ENCODE measurements around the gene OR10R2.
A peak's percentile ranks its signal among the peaks of the same experiment; 100 is the strongest.

OR10R2 gene

GRCh38 chr1:158458263-158458662 is 13.8 kb upstream of the OR10R2 start:
- TF ChIP-seq OSR1 (CRISPR knock-in tag; IDR thresholded peaks at IDR 0.05), result no peak
- TF ChIP-seq PATZ1 (CRISPR knock-in tag; IDR thresholded peaks at IDR 0.05; ENCODE audit: borderline replicate concordance), result peak; percentile 75; the same call in 1 of the 2 replicates
- TF ChIP-seq ISL1 (CRISPR knock-in tag; IDR thresholded peaks at IDR 0.05), result no peak; the same call in 1 of the 2 replicates
- no peak for TF ChIP-seq ZNF70 (CRISPR knock-in tag; IDR thresholded peaks at IDR 0.05)
- ATAC-seq, result no peak

GRCh38 chr1:158461534-158461933 is 10.5 kb upstream of the OR10R2 start, which contains the start of gene OR10K1:
Gene OR10K1 (plus strand): TSS chr1:158461834. CDS start chr1:158465562, 3,728 bp downstream.
- ATAC-seq, result no peak
- TF ChIP-seq ISL1 (CRISPR knock-in tag; IDR thresholded peaks at IDR 0.05) (no peak), ZNF565 (CRISPR knock-in tag; conservative IDR thresholded peaks at IDR 0.05; ENCODE audit: low read depth) (no peak), ESRRG (CRISPR knock-in tag; IDR thresholded peaks at IDR 0.05) (no peak), TOX (CRISPR knock-in tag; IDR thresholded peaks at IDR 0.05; ENCODE audit: borderline replicate concordance) (no peak), TCF4 (CRISPR knock-in tag; IDR thresholded peaks at IDR 0.05; ENCODE audit: borderline replicate concordance) (no peak), ZNF70 (CRISPR knock-in tag; IDR thresholded peaks at IDR 0.05) (no peak), GLIS3 (CRISPR knock-in tag; IDR thresholded peaks at IDR 0.05) (no peak), PPARA (CRISPR knock-in tag; IDR thresholded peaks at IDR 0.05; ENCODE audit: borderline replicate concordance) (no peak), ZFP3 (CRISPR knock-in tag; IDR thresholded peaks at IDR 0.05) (no peak), ARNTL (CRISPR knock-in tag; IDR thresholded peaks at IDR 0.05; ENCODE audit: borderline replicate concordance, low read depth) (no peak), ZNF8 (CRISPR knock-in tag; IDR thresholded peaks at IDR 0.05) (no peak), OSR1 (CRISPR knock-in tag; IDR thresholded peaks at IDR 0.05) (no peak)
- TF ChIP-seq, protein P1, sequence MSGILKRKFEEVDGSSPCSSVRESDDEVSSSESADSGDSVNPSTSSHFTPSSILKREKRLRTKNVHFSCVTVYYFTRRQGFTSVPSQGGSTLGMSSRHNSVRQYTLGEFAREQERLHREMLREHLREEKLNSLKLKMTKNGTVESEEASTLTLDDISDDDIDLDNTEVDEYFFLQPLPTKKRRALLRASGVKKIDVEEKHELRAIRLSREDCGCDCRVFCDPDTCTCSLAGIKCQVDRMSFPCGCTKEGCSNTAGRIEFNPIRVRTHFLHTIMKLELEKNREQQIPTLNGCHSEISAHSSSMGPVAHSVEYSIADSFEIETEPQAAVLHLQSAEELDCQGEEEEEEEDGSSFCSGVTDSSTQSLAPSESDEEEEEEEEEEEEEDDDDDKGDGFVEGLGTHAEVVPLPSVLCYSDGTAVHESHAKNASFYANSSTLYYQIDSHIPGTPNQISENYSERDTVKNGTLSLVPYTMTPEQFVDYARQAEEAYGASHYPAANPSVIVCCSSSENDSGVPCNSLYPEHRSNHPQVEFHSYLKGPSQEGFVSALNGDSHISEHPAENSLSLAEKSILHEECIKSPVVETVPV (CRISPR knock-in tag; IDR thresholded peaks at IDR 0.05), result no peak

DNA sequence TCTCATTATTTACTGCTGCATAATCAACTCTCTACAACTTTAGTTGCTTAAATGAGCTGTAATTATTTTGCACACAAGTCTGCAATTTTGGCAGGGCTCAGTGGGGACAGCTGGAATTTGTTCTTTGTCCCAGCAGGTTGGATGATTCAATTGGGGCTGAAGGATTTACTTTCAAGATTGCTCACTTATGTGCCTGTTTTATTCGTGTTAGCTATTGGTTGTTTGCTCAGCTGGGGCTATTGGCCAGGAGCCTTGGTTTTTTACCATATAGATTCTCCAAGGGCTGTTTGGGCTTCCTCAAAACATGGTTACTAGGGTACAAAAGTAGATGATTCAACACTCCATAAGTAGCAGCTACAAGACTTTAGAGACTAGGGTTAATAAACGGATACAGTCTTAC is 13.4 kb downstream of the OR10R2 start:
- ATAC-seq, result no peak
- TF ChIP-seq SNAI2 (CRISPR knock-in tag; IDR thresholded peaks at IDR 0.05), result no peak
- TF ChIP-seq RARB (CRISPR knock-in tag; IDR thresholded peaks at IDR 0.05), result no peak
- TF ChIP-seq OSR1 (CRISPR knock-in tag; IDR thresholded peaks at IDR 0.05), result no peak
- no peak for TF ChIP-seq PPARA (CRISPR knock-in tag; IDR thresholded peaks at IDR 0.05; ENCODE audit: borderline replicate concordance)
- TF ChIP-seq, protein P1 (CRISPR knock-in tag; IDR thresholded peaks at IDR 0.05), result no peak
- TF ChIP-seq CSDC2 (CRISPR knock-in tag; IDR thresholded peaks at IDR 0.05), result no peak
- no peak for TF ChIP-seq ZFP3 (CRISPR knock-in tag; IDR thresholded peaks at IDR 0.05)
- TF ChIP-seq PATZ1 (CRISPR knock-in tag; IDR thresholded peaks at IDR 0.05; ENCODE audit: borderline replicate concordance), result no peak
- TF ChIP-seq ZNF70 (CRISPR knock-in tag; IDR thresholded peaks at IDR 0.05), result no peak
- TF ChIP-seq ZNF8 (CRISPR knock-in tag; IDR thresholded peaks at IDR 0.05), result no peak

GRCh38 chr1:158491316-158491715 is 19.3 kb downstream of the OR10R2 start:
- ATAC-seq, result no peak
- TF ChIP-seq PPARA (CRISPR knock-in tag; IDR thresholded peaks at IDR 0.05; ENCODE audit: borderline replicate concordance) (no peak), SNAI2 (CRISPR knock-in tag; IDR thresholded peaks at IDR 0.05) (no peak), ZNF565 (CRISPR knock-in tag; conservative IDR thresholded peaks at IDR 0.05; ENCODE audit: low read depth) (no peak), TCF4 (CRISPR knock-in tag; IDR thresholded peaks at IDR 0.05; ENCODE audit: borderline replicate concordance) (no peak), POU6F1 (CRISPR knock-in tag; IDR thresholded peaks at IDR 0.05; ENCODE audit: borderline replicate concordance, low read depth) (no peak), GLIS3 (CRISPR knock-in tag; IDR thresholded peaks at IDR 0.05) (no peak), TOX (CRISPR knock-in tag; IDR thresholded peaks at IDR 0.05; ENCODE audit: borderline replicate concordance) (no peak), PATZ1 (CRISPR knock-in tag; IDR thresholded peaks at IDR 0.05; ENCODE audit: borderline replicate concordance) (no peak), BACH2 (CRISPR knock-in tag; IDR thresholded peaks at IDR 0.05; ENCODE audit: borderline replicate concordance) (no peak), ZNF8 (CRISPR knock-in tag; IDR thresholded peaks at IDR 0.05) (no peak), ZFP3 (CRISPR knock-in tag; IDR thresholded peaks at IDR 0.05) (no peak)
- TF ChIP-seq, protein P1 (CRISPR knock-in tag; IDR thresholded peaks at IDR 0.05), result no peak

Measured in SK-N-SH treated with all-trans-retinoic acid at 6 μM for 48 hours (cell line).